ENCODE measurements around the gene OSBPL7. TPM values are rescaled to one million over a fixed set of nuclear protein-coding genes. Genes with fewer than 3 reads are reported as not detected.

The OSBPL7 gene
- total and polyA plus RNA-seq, 9 donors, result 6.1 to 18.0 (median 12.3) TPM

DNA sequence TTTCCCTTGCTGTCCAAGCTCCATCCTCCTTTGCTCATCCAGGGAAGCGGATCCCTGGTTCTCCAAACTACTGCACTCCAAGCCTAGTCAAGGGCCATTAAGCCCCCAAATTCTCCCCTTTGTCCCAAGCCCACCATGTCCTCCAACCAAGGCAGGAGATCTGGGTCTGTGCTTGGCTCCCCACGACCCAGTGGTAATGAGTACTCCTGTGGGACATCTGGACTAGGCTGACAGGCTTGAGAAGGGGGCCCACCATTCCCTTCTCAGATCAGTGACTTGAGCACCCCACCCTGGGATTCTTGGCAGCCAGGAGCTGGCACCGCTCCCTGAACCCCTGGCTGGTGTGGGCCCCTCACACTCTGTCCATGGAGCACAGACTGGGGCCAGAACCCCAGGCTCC, 17.1 kb downstream of the OSBPL7 start:
- H3K4me1 ChIP-seq (ENCODE audit: insufficient read depth), result no peaks in the 10 kb centered on the region
- H3K27me3 ChIP-seq, result no peaks in the 10 kb centered on the region
- no peak overlapping the region for H3K27ac ChIP-seq
- no peak overlapping the region for H3K4me3 ChIP-seq
- DNase-seq, result no peak
- intact Hi-C loops (cut with DNase I), result no loop called here
- no peaks in the 10 kb centered on the region for H3K9me3 ChIP-seq
- TF ChIP-seq POLR2A (IDR thresholded peaks at IDR 0.05) (no peak), EP300 (IDR thresholded peaks at IDR 0.05) (no peak)
- TF ChIP-seq, protein P1, sequence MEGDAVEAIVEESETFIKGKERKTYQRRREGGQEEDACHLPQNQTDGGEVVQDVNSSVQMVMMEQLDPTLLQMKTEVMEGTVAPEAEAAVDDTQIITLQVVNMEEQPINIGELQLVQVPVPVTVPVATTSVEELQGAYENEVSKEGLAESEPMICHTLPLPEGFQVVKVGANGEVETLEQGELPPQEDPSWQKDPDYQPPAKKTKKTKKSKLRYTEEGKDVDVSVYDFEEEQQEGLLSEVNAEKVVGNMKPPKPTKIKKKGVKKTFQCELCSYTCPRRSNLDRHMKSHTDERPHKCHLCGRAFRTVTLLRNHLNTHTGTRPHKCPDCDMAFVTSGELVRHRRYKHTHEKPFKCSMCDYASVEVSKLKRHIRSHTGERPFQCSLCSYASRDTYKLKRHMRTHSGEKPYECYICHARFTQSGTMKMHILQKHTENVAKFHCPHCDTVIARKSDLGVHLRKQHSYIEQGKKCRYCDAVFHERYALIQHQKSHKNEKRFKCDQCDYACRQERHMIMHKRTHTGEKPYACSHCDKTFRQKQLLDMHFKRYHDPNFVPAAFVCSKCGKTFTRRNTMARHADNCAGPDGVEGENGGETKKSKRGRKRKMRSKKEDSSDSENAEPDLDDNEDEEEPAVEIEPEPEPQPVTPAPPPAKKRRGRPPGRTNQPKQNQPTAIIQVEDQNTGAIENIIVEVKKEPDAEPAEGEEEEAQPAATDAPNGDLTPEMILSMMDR (IDR thresholded peaks at IDR 0.05), result no peak
- no peaks in the 10 kb centered on the region for H3K36me3 ChIP-seq
- WGBS, 3 donors, result 64 to 71% (median 64%) methylated on average over 3 of the region's 3 CpGs

DNA sequence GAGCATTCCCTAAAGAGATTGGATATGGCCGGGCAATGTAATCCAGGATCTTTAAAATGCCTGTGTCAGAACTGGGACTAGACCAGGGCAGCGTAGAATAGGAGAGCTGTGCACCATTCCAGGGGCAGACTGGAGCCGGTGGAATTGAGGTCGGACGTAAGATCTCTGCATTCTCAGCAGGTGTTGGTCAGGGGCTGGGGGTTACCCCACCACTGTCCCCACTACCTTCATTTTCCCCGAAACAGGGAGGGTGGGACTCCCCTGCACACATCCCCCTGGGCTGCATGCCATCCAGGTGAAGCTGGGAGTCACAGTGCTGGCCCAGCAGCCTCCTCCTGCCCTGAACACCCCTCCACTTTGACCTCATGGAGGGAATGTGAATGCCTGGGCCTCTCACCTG, 17.8 kb downstream of the OSBPL7 start:
- H3K27me3 ChIP-seq, result no peaks in the 10 kb centered on the region
- H3K9me3 ChIP-seq, result no peaks in the 10 kb centered on the region
- no peaks in the 10 kb centered on the region for H3K36me3 ChIP-seq
- intact Hi-C loops (cut with DNase I), result no loop called here
- DNase-seq, result no peak
- whole genome bisulfite sequencing, 3 donors, result 63 to 82% (median 64%) methylated on average over 6 of the region's 6 CpGs
- H3K4me1 ChIP-seq (ENCODE audit: insufficient read depth), result no peaks in the 10 kb centered on the region
- H3K4me3 ChIP-seq, result no peak overlapping the region
- no peak for TF ChIP-seq POLR2A (IDR thresholded peaks at IDR 0.05)
- TF ChIP-seq, protein P1 (IDR thresholded peaks at IDR 0.05), result no peak
- TF ChIP-seq EP300 (IDR thresholded peaks at IDR 0.05), result no peak
- H3K27ac ChIP-seq, result no peak overlapping the region

DNA sequence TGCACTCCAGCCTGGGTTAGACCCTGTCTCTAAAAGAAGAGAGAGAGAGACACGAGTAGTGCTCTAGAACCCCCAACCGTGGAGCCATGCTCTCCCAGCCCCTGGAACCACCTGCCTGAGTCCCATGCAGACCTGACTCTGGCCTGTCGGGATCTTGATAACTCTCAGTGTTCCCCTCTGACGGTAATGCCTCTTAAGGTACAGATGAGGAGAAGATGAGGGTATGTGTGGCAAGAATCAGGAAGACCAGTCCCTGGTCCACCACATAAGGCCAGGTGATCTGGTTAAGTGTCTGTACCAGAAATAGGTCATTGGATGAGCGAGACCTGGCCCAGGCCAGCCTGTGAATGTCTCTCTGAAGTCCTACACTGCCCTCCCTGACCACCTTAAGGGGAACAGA, 18.4 kb downstream of the OSBPL7 start:
- no peaks in the 10 kb centered on the region for H3K27me3 ChIP-seq
- no peaks in the 10 kb centered on the region for H3K4me1 ChIP-seq (ENCODE audit: insufficient read depth)
- no peaks in the 10 kb centered on the region for H3K9me3 ChIP-seq
- DNase-seq, result no peak
- 45 to 56% (median 46%) methylated on average over 5 of the region's 5 CpGs for WGBS, 3 donors
- no peak overlapping the region for H3K27ac ChIP-seq
- TF ChIP-seq POLR2A (IDR thresholded peaks at IDR 0.05), result no peak
- TF ChIP-seq, protein P1 (IDR thresholded peaks at IDR 0.05), result no peak
- TF ChIP-seq EP300 (IDR thresholded peaks at IDR 0.05), result no peak
- H3K36me3 ChIP-seq, result no peaks in the 10 kb centered on the region
- no peak overlapping the region for H3K4me3 ChIP-seq
- intact Hi-C loops (cut with DNase I), result no loop called here

DNA sequence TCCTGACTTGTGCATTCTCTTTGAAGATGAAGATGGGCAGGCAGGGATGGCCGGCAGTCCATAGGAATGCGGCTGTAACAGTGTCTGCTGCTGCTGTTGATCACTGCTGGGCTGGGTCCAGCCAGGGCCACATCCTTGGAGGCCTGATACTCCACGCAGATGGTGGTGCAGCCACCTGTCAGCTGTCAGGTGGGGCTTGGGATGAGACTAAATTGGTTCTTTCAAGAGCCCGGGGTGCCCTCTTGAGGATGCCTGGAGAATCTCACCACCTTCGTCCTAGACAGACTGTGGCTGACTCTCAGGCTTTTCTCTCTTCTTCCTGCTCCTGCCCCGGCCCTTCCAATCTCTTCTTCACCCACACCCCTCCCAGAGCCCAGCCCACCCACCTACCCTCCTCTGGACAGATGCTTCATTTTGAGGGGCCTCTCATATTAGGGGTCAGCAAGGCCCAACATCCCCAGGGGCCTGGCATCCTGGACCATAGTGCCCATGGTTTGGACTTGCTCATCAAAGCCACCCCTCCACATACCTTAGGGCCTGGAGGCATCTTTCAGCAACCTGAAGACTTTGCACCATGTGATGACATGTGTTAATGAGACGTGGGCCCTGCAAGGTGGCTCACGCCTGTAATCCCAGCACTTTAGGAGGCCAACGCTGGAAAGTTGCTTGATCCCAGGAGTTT, 19.1 kb downstream of the OSBPL7 start:
- intact Hi-C loops (cut with DNase I), result no loop called here
- no peaks in the 10 kb centered on the region for H3K27me3 ChIP-seq
- no peak overlapping the region for H3K27ac ChIP-seq
- no peak for DNase-seq
- H3K9me3 ChIP-seq, result no peaks in the 10 kb centered on the region
- WGBS, 3 donors, result 22 to 32% (median 26%) methylated on average over 9 of the region's 9 CpGs
- H3K4me1 ChIP-seq (ENCODE audit: insufficient read depth), result no peaks in the 10 kb centered on the region
- TF ChIP-seq POLR2A (IDR thresholded peaks at IDR 0.05), result no peak
- TF ChIP-seq, protein P1 (IDR thresholded peaks at IDR 0.05), result peak in 2 of 3 donors; percentile 9 to 14
- no peak overlapping the region for H3K4me3 ChIP-seq
- no peaks in the 10 kb centered on the region for H3K36me3 ChIP-seq
